Gastrocnemius medialis (tissue), 4 donors: Measurements from ENCODE around the gene FAM219A. TPM values are rescaled to one million over a fixed set of nuclear protein-coding genes. Genes with fewer than 3 reads are reported as not detected.
A peak's percentile ranks its signal among the peaks of the same experiment; 100 is the strongest.

Source experiments
- ATAC-seq, 2 donors: fragments of 150-250 bp; one replicate each; pipeline ENCODE4 v1.9.1; 2016
- DNase-seq, 2 donors: peaks; one replicate each; pipeline ENCODE4 v3.0.0-alpha.2; 2019
- H3K27ac ChIP-seq, 4 donors: fragments of 200-600 bp; sonication (generic); 1 replicate in 1 of 4; 2 replicates in 3 of 4; pipeline ENCODE4 v1.5.1; 2016 to 2018; ENCODE audit warnings: mild to moderate bottlenecking in 2 of 4, moderate library complexity in 1 of 4
- H3K27me3 ChIP-seq, 3 donors: fragments of 200-600 bp; sonication (generic) in 2 of 3; 1 replicate in 1 of 3; 2 replicates in 2 of 3; pipeline versions ENCODE4 v1.5.1 to v1.6.0; 2016 to 2019; ENCODE audit warnings: mild to moderate bottlenecking in 1 of 3, moderate library complexity in 1 of 3
- H3K36me3 ChIP-seq, 2 donors: fragments of 200-600 bp; sonication (generic) in 1 of 2; one replicate each; pipeline ENCODE4 v1.5.1; 2017 to 2018
- H3K4me1 ChIP-seq, 2 donors: fragments of 200-600 bp; sonication (generic) in 1 of 2; one replicate each; pipeline ENCODE4 v1.5.1; 2016 to 2017; ENCODE audit warnings: mild to moderate bottlenecking in 2 of 2
- H3K4me3 ChIP-seq, 4 donors: fragments of 200-600 bp; sonication (generic) in 3 of 4; 1 replicate in 1 of 4; 2 replicates in 3 of 4; pipeline ENCODE4 v1.5.1; 2016 to 2019; ENCODE audit warnings: mild to moderate bottlenecking in 2 of 4
- H3K9me3 ChIP-seq, 3 donors: fragments of 200-600 bp; sonication (generic) in 2 of 3; 1 replicate in 1 of 3; 2 replicates in 2 of 3; pipeline ENCODE4 v1.5.1; 2016 to 2019
- POLR2A ChIP-seq, 2 donors: fragments of 450-650 bp; IDR thresholded peaks; one replicate each; pipeline ENCODE4 v1.6.1; 2017; ENCODE audit warnings: antibody characterized with exemption in 2 of 2, mild to moderate bottlenecking in 2 of 2, moderate library complexity in 2 of 2
- in situ Hi-C, 4 donors: fragments of 200-750 bp; cut with MboI; loops; one replicate each; pipeline versions ENCODE4 v1.15.0 to v1.8.0; 2017; ENCODE audit warnings: low sequenced_read_pairs in 4 of 4
- intact Hi-C: fragments of 100-400 bp; cut with DNase I; formaldehyde crosslinking; loops from one replicate; pipeline ENCODE4 v1.15.1; 2023; ENCODE audit warnings: low total_unique reads
- total RNA-seq, 4 donors: library from RNA; depleted of rRNA; stranded (reverse); fragments of >200 nt; gene quantifications; one replicate each; pipeline versions ENCODE4 v1.1.0 to v1.2.3, GENCODE V29; 2016
- TF ChIP-seq, protein P1 (sequence below), 5 experiments: fragments of 450-650 bp in 3 of 5; fragments of 200-600 bp in 2 of 5; sonication (generic) in 2 of 5; IDR thresholded peaks in 4 of 5; conservative IDR thresholded peaks in 1 of 5; 1 replicate in 4 of 5; 2 replicates in 1 of 5; pipeline ENCODE4 v1.5.1; 2016 to 2019; ENCODE audit warnings: antibody characterized with exemption in 5 of 5, mild to moderate bottlenecking in 3 of 5, moderate library complexity in 3 of 5

Gene FAM219A
- total RNA-seq, 4 donors from 2014 or later: 29.5 to 58.4 (median 41.8) TPM

DNA sequence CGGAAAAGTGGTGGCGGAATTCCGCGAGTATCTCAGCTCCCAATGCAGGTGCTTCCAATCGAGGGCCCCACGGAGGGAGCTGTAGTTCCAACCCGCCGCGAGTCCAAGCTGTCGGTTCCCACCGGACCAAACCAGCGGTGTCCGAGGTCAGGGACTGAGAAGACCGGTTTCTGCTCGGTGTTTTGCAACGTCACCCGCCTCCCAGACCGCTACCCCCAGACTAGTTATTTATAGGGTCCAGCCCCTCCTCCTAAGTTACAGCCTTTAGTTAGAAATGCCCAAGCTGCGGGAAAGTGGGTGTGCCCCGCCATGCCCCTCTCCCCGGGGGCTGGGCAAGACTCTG, 81.0 kb downstream of the FAM219A start:
- Histone ChIP-seq H3K9me3 (no peaks in the 10 kb centered on the region), H3K27ac (peak overlapping the region; percentile 89 to 93 (median 92)), H3K4me3 (peak overlapping the region; percentile 72 to 85 (median 78)), H3K4me1 (peaks cover 31 to 48% of the 10 kb centered on the region in 2 donors), H3K27me3 (no peaks in the 10 kb centered on the region), H3K36me3 (peaks cover 0 to under 1% of the 10 kb centered on the region in 2 donors)
- in situ Hi-C loops (loop anchor here (5.0 kb wide), 2 partner anchors 40 to 45 kb away; no protein-coding TSS in a partner anchor), intact Hi-C loops (loop anchor here (2.0 to 5.0 kb wide), 2 partner anchors 121 to 250 kb away; partner anchors contain the start of gene DCAF12)
- ATAC-seq: peak in 1 of 2 donors; percentile 2
- no peak for TF ChIP-seq POLR2A (IDR thresholded peaks at IDR 0.05)
- TF ChIP-seq, protein P1, sequence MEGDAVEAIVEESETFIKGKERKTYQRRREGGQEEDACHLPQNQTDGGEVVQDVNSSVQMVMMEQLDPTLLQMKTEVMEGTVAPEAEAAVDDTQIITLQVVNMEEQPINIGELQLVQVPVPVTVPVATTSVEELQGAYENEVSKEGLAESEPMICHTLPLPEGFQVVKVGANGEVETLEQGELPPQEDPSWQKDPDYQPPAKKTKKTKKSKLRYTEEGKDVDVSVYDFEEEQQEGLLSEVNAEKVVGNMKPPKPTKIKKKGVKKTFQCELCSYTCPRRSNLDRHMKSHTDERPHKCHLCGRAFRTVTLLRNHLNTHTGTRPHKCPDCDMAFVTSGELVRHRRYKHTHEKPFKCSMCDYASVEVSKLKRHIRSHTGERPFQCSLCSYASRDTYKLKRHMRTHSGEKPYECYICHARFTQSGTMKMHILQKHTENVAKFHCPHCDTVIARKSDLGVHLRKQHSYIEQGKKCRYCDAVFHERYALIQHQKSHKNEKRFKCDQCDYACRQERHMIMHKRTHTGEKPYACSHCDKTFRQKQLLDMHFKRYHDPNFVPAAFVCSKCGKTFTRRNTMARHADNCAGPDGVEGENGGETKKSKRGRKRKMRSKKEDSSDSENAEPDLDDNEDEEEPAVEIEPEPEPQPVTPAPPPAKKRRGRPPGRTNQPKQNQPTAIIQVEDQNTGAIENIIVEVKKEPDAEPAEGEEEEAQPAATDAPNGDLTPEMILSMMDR (IDR thresholded peaks at IDR 0.05 in 4 of 5, conservative IDR thresholded peaks at IDR 0.05 in 1 of 5): no peak
- DNase-seq: peak in 1 of 2 donors; percentile 50

DNA sequence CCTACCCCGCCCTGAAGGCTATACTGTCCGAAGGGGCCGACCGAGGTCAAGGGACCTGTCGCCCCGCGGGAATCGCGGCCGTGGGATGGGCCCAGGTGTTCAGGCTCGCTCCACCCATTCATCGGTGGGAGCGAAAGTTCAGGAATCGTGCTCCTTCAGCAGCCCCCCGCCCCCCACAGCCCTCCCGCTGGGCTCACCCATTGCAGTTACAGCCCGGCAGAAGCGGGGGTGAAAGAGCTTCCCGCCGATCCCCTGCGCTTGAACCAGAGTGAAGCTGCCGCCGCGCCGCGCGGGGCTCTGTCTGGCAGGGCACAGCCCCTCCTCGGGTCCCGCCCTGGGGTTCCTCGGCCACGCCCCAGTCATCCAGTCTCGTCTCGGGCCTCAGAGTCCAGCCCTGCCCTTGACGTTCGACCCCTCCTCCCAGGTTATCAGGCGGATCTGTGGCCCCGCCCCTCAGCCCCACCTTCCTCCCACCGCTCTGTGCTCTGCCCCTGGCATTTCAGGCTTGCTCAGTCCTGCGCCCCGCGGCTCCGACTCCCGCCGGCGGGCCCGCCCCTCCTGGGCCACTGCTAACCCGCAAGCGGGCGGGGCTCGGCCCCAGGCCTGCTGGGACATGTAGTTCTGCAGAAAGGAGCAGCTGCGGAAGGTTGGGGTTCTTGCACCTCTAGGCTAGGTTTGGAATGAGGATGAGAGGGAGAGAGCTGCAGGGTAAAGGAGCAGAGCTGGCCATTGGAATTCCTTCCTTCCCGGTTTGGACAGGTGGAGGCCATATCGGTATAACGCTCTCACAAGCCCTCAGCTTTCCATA, 81.6 kb downstream of the FAM219A start, which contains the start of gene MYORG:
Gene MYORG, minus strand, starts transcription at position 303 of the 808 bp plus-strand sequence. CDS start 3,955 bp downstream, outside the sequence.
- in situ Hi-C loops (loop anchor here (5.0 kb wide), 2 partner anchors 39 to 44 kb away; no protein-coding TSS in a partner anchor), intact Hi-C loops (loop anchor here (2.0 to 5.0 kb wide), 2 partner anchors 120 to 249 kb away; partner anchors contain the start of gene DCAF12)
- peaks cover 31 to 48% of the 10 kb centered on the region in 2 donors for H3K4me1 ChIP-seq

DNA sequence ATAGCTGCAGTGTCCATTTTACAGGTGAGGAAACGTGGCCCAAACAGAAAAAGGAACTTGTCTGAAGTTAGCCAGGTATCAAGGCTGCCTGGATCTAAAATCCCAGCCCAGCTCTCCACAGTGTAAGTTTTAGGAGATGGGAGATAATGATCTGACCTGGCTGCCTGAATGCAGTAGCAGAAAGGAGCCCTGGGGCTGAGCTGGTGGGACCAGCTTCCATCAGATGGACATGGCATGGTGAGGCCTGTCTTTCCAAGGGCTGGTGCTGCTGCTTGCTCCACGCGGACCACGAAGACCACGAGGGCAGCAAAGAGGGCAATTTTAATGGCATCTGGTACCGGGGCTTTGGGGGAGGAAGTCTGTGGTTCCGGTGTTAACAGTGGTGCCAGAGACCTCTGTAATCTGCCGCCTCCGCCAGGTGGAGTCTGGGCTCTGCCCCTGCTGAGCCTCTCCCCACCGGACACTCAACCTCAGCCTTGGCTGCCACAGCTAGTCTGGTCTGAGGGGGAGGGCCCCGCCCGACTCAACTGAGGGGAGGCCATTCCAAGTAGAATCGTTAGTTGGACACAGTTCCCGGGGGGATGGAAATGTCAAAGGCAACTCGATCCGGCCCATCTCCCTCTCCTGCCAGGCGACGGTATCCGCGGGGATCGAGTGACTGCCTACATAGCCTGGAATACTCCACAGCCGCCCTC, 82.3 kb downstream of the FAM219A start:
- Histone ChIP-seq H3K9me3 (no peaks in the 10 kb centered on the region), H3K27me3 (no peaks in the 10 kb centered on the region), H3K27ac (peak overlapping the region; percentile 89 to 93 (median 92)), H3K4me1 (peaks cover 26 to 42% of the 10 kb centered on the region in 2 donors), H3K4me3 (peak overlapping the region; percentile 72 to 85 (median 78)), H3K36me3 (peaks cover 0 to 14% of the 10 kb centered on the region in 2 donors)
- peak; percentile 65 to 90 for DNase-seq
- ATAC-seq: peak; percentile 44 to 52
- in situ Hi-C loops: loop anchor here (5.0 kb wide), 2 partner anchors 39 to 44 kb away; no protein-coding TSS in a partner anchor
- intact Hi-C loops: loop anchor here (2.0 to 5.0 kb wide), 3 partner anchors 33 to 249 kb away; partner anchors contain the start of gene DCAF12
- TF ChIP-seq, protein P1 (IDR thresholded peaks at IDR 0.05 in 4 of 5, conservative IDR thresholded peaks at IDR 0.05 in 1 of 5): peak in 3 of 5 experiments; percentile 19 to 47 (median 42)
- no peak for TF ChIP-seq POLR2A (IDR thresholded peaks at IDR 0.05)

More for the DNA sequence above, 81.6 kb downstream of the FAM219A start, which contains the start of gene MYORG:
- ATAC-seq: peak; percentile 64 to 66
- peaks cover 0 to 7% of the 10 kb centered on the region in 2 donors for H3K36me3 ChIP-seq
- H3K4me3 ChIP-seq: peak within 1 kb of the TSS; percentile 72 to 85 (median 78)
- peak; percentile 78 to 94 for TF ChIP-seq POLR2A (IDR thresholded peaks at IDR 0.05)
- TF ChIP-seq, protein P1 (IDR thresholded peaks at IDR 0.05 in 4 of 5, conservative IDR thresholded peaks at IDR 0.05 in 1 of 5): peak in 1 of 5 experiments; percentile 4
- no peaks in the 10 kb centered on the region for H3K9me3 ChIP-seq
- DNase-seq: peak; percentile 95 to 98
- no peaks in the 10 kb centered on the region for H3K27me3 ChIP-seq
- peak within 1 kb of the TSS; percentile 89 to 93 (median 92) for H3K27ac ChIP-seq

DNA sequence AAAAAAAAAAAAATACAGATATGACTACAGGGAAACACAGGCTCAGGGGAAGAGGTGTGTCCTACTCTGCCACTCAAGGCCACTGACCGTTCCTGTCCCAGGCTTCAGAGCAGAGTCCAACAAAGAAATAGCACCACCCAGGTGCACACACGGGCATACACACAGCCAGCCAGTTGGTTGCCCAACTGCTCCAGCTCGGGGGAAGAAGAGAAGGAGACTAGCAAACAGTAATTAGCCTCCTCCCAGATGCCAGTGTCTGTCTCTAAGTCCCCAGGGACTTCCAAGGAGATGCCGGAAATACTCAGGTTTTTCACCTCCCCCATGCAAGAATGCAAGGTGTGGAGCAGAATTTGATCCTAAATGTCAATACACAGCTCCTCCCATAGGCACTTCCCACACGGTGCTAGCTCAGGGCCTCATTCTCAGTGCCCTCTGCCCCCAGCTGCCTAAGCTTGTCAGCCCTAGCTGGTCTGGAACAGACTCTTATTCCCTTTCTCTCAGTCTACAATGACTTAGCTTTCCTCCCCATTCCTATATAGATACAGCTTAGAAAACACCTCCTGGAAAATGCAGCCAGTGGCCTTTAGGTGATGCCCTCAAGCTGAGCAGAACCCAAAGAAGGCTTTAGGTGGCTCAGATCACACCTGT, 83.3 kb downstream of the FAM219A start:
- peak in 1 of 2 donors; percentile 48 for ATAC-seq
- H3K9me3 ChIP-seq: no peaks in the 10 kb centered on the region
- peak; percentile 45 to 84 for DNase-seq
- no peaks in the 10 kb centered on the region for H3K27me3 ChIP-seq
- H3K4me1 ChIP-seq: peaks cover 27 to 42% of the 10 kb centered on the region in 2 donors
- peak overlapping the region; percentile 72 to 85 (median 78) for H3K4me3 ChIP-seq
- H3K36me3 ChIP-seq: peaks cover 0 to 24% of the 10 kb centered on the region in 2 donors
- TF ChIP-seq, protein P1 (IDR thresholded peaks at IDR 0.05 in 4 of 5, conservative IDR thresholded peaks at IDR 0.05 in 1 of 5): no peak
- TF ChIP-seq POLR2A (IDR thresholded peaks at IDR 0.05): no peak
- intact Hi-C loops: loop anchor here (2.0 to 5.0 kb wide), 2 partner anchors 32 to 248 kb away; partner anchors contain the start of gene DCAF12
- in situ Hi-C loops: loop anchor here (5.0 kb wide), 2 partner anchors 38 to 43 kb away; no protein-coding TSS in a partner anchor
- peak overlapping the region; percentile 89 to 93 (median 92) for H3K27ac ChIP-seq
